ENCODE data around the gene UBP1.
"Not testable (repeated sequence)": the region's sequence is repeated elsewhere in the genome, so short reads cannot be mapped to it uniquely, and the experiment has no call there.

Gene UBP1

GRCh38 chr3:33440328-33441224 lies at the start of gene UBP1:
UBP1 (minus strand) TSS chr3:33440405; CDS start chr3:33439848, 557 bp downstream.
- DNase-seq = peak; percentile 96 to 99

GRCh38 chr3:33488683-33489082 lies 48.5 kb upstream of the UBP1 start:
- no peak for DNase-seq

- DNase-seq = no peak
Observed at GRCh38 chr3:33488246-33488645, 48.0 kb upstream of the UBP1 start.

- DNase-seq = no peak
Observed at GRCh38 chr3:33482111-33482521, 41.9 kb upstream of the UBP1 start.

GRCh38 chr3:33474896-33475295 lies 34.7 kb upstream of the UBP1 start:
- DNase-seq = no peak

- DNase-seq = no peak
Observed at GRCh38 chr3:33473813-33474212, 33.6 kb upstream of the UBP1 start.

- DNase-seq = no peak
Observed at GRCh38 chr3:33467786-33468185, 27.6 kb upstream of the UBP1 start.

GRCh38 chr3:33461097-33461496 lies 20.9 kb upstream of the UBP1 start:
- DNase-seq = no peak

- not testable (repeated sequence) for DNase-seq
Observed at GRCh38 chr3:33459577-33459976, 19.4 kb upstream of the UBP1 start.

GRCh38 chr3:33458446-33458845 lies 18.2 kb upstream of the UBP1 start:
- DNase-seq = no peak

- DNase-seq = no peak
Observed at GRCh38 chr3:33456756-33457155, 16.6 kb upstream of the UBP1 start.

- no peak for DNase-seq
Observed at GRCh38 chr3:33453331-33453761, 13.1 kb upstream of the UBP1 start.

- not testable (repeated sequence) for DNase-seq
Observed at GRCh38 chr3:33451994-33452393, 11.8 kb upstream of the UBP1 start.

GRCh38 chr3:33447958-33448357 lies 7.8 kb upstream of the UBP1 start:
- DNase-seq = no peak

GRCh38 chr3:33447256-33447625 lies 7.0 kb upstream of the UBP1 start:
- not testable (repeated sequence) for DNase-seq

- DNase-seq = no peak
Observed at GRCh38 chr3:33442190-33442589, 2.0 kb upstream of the UBP1 start.

GRCh38 chr3:33441225-33441976 lies 1.2 kb upstream of the UBP1 start:
- DNase-seq = no peak

- no peak for DNase-seq
Observed at GRCh38 chr3:33439546-33440327, 468 bp downstream of the UBP1 start.

GRCh38 chr3:33438881-33439545 lies 1.2 kb downstream of the UBP1 start:
- DNase-seq = no peak

GRCh38 chr3:33438284-33438668 lies 1.9 kb downstream of the UBP1 start:
- DNase-seq = no peak

- no peak for DNase-seq
Observed at GRCh38 chr3:33437556-33438283, 2.5 kb downstream of the UBP1 start.

GRCh38 chr3:33433843-33434242 lies 6.4 kb downstream of the UBP1 start:
- DNase-seq = no peak

Measured in cerebellar nuclear complex (tissue), 1 donor.